ENCODE data around the gene MAPT.
"Not testable (repeated sequence)": the region's sequence is repeated elsewhere in the genome, so short reads cannot be mapped to it uniquely, and the experiment has no call there.

The MAPT gene

DNA sequence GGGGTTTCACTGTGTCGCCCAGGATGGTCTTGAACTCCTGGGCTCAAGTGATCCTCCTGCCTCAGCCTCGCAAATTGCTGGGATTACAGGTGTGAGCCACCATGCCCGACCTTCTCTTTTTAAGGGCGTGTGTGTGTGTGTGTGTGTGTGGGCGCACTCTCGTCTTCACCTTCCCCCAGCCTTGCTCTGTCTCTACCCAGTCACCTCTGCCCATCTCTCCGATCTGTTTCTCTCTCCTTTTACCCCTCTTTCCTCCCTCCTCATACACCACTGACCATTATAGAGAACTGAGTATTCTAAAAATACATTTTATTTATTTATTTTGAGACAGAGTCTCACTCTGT is 108.6 kb downstream of the MAPT start:
- no peaks in the 10 kb centered on the region for H3K9me3 Mint-ChIP-seq
- H3K4me3 Mint-ChIP-seq: no peak overlapping the region
- H3K27ac Mint-ChIP-seq: no peak overlapping the region

DNA sequence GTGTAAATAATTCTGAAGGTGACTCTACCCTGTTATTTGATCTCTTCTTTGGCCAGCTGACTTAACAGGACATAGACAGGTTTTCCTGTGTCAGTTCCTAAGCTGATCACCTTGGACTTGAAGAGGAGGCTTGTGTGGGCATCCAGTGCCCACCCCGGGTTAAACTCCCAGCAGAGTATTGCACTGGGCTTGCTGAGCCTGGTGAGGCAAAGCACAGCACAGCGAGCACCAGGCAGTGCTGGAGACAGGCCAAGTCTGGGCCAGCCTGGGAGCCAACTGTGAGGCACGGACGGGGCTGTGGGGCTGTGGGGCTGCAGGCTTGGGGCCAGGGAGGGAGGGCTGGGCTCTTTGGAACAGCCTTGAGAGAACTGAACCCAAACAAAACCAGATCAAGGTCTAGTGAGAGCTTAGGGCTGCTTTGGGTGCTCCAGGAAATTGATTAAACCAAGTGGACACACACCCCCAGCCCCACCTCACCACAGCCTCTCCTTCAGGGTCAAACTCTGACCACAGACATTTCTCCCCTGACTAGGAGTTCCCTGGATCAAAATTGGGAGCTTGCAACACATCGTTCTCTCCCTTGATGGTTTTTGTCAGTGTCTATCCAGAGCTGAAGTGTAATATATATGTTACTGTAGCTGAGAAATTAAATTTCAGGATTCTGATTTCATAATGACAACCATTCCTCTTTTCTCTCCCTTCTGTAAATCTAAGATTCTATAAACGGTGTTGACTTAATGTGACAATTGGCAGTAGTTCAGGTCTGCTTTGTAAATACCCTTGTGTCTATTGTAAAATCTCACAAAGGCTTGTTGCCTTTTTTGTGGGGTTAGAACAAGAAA is 109.8 kb downstream of the MAPT start:
- no peak overlapping the region for H3K27ac Mint-ChIP-seq

More for the DNA sequence above, 108.6 kb downstream of the MAPT start:
- Mint-ChIP-seq H3K4me1 (no peaks in the 10 kb centered on the region), H3K27me3 (ENCODE audit: low read depth) (peaks cover 16% of the 10 kb centered on the region), H3K36me3 (ENCODE audit: low read depth) (no peaks in the 10 kb centered on the region)
- TF ChIP-seq, protein P1, sequence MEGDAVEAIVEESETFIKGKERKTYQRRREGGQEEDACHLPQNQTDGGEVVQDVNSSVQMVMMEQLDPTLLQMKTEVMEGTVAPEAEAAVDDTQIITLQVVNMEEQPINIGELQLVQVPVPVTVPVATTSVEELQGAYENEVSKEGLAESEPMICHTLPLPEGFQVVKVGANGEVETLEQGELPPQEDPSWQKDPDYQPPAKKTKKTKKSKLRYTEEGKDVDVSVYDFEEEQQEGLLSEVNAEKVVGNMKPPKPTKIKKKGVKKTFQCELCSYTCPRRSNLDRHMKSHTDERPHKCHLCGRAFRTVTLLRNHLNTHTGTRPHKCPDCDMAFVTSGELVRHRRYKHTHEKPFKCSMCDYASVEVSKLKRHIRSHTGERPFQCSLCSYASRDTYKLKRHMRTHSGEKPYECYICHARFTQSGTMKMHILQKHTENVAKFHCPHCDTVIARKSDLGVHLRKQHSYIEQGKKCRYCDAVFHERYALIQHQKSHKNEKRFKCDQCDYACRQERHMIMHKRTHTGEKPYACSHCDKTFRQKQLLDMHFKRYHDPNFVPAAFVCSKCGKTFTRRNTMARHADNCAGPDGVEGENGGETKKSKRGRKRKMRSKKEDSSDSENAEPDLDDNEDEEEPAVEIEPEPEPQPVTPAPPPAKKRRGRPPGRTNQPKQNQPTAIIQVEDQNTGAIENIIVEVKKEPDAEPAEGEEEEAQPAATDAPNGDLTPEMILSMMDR (IDR thresholded peaks at IDR 0.05; ENCODE audit: unreplicated experiment in 3 of 3): no peak

DNA sequence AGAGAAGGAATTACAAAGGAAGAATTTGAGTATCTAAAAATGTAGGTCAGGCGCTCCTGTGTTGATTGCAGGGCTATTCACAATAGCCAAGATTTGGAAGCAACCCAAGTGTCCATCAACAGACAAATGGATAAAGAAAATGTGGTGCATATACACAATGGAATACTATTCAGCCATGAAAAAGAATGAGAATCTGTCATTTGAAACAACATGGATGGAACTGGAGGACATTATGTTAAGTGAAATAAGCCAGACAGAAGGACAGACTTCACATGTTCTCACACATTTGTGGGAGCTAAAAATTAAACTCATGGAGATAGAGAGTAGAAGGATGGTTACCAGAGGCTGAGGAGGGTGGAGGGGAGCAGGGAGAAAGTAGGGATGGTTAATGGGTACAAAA is 111.7 kb downstream of the MAPT start:
- H3K4me3 Mint-ChIP-seq; H3K9me3 Mint-ChIP-seq; H3K4me1 Mint-ChIP-seq; H3K27ac Mint-ChIP-seq; H3K27me3 Mint-ChIP-seq (ENCODE audit: low read depth); H3K36me3 Mint-ChIP-seq (ENCODE audit: low read depth): not testable (repeated sequence)

More for the DNA sequence above, 109.8 kb downstream of the MAPT start:
- H3K4me3 Mint-ChIP-seq: no peak overlapping the region
- no peaks in the 10 kb centered on the region for H3K4me1 Mint-ChIP-seq
- peaks cover 16% of the 10 kb centered on the region for H3K27me3 Mint-ChIP-seq (ENCODE audit: low read depth)
- no peaks in the 10 kb centered on the region for H3K36me3 Mint-ChIP-seq (ENCODE audit: low read depth)
- H3K9me3 Mint-ChIP-seq: no peaks in the 10 kb centered on the region
- TF ChIP-seq, protein P1 (IDR thresholded peaks at IDR 0.05; ENCODE audit: unreplicated experiment in 3 of 3): no peak

DNA sequence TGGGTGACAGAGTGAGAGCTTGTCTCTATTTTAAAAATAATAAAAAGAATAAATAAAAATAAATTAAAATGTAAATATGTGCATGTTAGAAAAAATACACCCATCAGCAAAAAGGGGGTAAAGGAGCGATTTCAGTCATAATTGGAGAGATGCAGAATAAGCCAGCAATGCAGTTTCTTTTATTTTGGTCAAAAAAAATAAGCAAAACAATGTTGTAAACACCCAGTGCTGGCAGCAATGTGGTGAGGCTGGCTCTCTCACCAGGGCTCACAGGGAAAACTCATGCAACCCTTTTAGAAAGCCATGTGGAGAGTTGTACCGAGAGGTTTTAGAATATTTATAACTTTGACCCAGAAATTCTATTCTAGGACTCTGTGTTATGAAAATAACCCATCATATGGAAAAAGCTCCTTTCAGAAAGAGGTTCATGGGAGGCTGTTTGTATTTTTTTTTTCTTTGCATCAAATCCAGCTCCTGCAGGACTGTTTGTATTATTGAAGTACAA is 113.2 kb downstream of the MAPT start:
- no peak overlapping the region for H3K4me3 Mint-ChIP-seq
- no peak overlapping the region for H3K27ac Mint-ChIP-seq
- H3K4me1 Mint-ChIP-seq: no peaks in the 10 kb centered on the region
- no peaks in the 10 kb centered on the region for H3K36me3 Mint-ChIP-seq (ENCODE audit: low read depth)
- TF ChIP-seq, protein P1 (IDR thresholded peaks at IDR 0.05; ENCODE audit: unreplicated experiment in 3 of 3): no peak
- H3K9me3 Mint-ChIP-seq: no peaks in the 10 kb centered on the region
- H3K27me3 Mint-ChIP-seq (ENCODE audit: low read depth): peaks cover 13% of the 10 kb centered on the region

DNA sequence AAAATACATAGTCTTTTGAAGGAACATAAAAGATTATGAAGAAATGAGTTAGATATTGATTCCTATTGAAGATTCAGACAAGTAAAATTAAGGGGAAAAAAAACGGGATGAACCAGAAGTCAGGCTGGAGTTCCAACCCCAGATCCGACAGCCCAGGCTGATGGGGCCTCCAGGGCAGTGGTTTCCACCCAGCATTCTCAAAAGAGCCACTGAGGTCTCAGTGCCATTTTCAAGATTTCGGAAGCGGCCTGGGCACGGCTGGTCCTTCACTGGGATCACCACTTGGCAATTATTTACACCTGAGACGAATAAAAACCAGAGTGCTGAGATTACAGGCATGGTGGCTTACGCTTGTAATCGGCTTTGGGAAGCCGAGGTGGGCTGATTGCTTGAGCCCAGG is 114.2 kb downstream of the MAPT start:
- peaks cover 11% of the 10 kb centered on the region for H3K27me3 Mint-ChIP-seq (ENCODE audit: low read depth)
- H3K36me3 Mint-ChIP-seq (ENCODE audit: low read depth): no peaks in the 10 kb centered on the region
- peaks cover 3% of the 10 kb centered on the region for H3K4me1 Mint-ChIP-seq
- no peaks in the 10 kb centered on the region for H3K9me3 Mint-ChIP-seq
- H3K27ac Mint-ChIP-seq: no peak overlapping the region
- H3K4me3 Mint-ChIP-seq: no peak overlapping the region
- TF ChIP-seq, protein P1 (IDR thresholded peaks at IDR 0.05; ENCODE audit: unreplicated experiment in 3 of 3): no peak

DNA sequence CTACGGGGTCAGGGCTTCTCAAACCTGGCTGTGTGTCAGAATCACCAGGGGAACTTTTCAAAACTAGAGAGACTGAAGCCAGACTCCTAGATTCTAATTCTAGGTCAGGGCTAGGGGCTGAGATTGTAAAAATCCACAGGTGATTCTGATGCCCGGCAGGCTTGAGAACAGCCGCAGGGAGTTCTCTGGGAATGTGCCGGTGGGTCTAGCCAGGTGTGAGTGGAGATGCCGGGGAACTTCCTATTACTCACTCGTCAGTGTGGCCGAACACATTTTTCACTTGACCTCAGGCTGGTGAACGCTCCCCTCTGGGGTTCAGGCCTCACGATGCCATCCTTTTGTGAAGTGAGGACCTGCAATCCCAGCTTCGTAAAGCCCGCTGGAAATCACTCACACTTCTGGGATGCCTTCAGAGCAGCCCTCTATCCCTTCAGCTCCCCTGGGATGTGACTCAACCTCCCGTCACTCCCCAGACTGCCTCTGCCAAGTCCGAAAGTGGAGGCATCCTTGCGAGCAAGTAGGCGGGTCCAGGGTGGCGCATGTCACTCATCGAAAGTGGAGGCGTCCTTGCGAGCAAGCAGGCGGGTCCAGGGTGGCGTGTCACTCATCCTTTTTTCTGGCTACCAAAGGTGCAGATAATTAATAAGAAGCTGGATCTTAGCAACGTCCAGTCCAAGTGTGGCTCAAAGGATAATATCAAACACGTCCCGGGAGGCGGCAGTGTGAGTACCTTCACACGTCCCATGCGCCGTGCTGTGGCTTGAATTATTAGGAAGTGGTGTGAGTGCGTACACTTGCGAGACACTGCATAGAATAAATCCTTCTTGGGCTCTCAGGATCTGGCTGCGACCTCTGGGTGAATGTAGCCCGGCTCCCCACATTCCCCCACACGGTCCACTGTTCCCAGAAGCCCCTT is 115.6 kb downstream of the MAPT start:
- TF ChIP-seq, protein P1 (IDR thresholded peaks at IDR 0.05; ENCODE audit: unreplicated experiment in 3 of 3): no peak
- peaks cover 11% of the 10 kb centered on the region for H3K27me3 Mint-ChIP-seq (ENCODE audit: low read depth)
- H3K4me1 Mint-ChIP-seq: peaks cover 10% of the 10 kb centered on the region
- no peaks in the 10 kb centered on the region for H3K36me3 Mint-ChIP-seq (ENCODE audit: low read depth)
- no peak overlapping the region for H3K27ac Mint-ChIP-seq
- H3K4me3 Mint-ChIP-seq: no peak overlapping the region
- no peaks in the 10 kb centered on the region for H3K9me3 Mint-ChIP-seq
